Karpas-422 (cell line): ENCODE measurements around the gene TMEFF1. TPM values are rescaled to one million over a fixed set of nuclear protein-coding genes. Genes with fewer than 3 reads are reported as not detected.

ENCODE experiments used
- DNase-seq: peaks from one replicate; pipeline ENCODE4 v3.0.0-alpha.2; 2015
- H2AFZ ChIP-seq: fragments of 200-600 bp; sonication (generic); 2 replicates; pipeline ENCODE4 v1.6.1; 2014; ENCODE audit warnings: antibody characterized with exemption, low read length, mixed read lengths
- H3K27ac ChIP-seq: fragments of 200-600 bp; sonication (generic); 2 replicates; pipeline ENCODE4 v1.5.1; 2014; ENCODE audit warnings: mild to moderate bottlenecking, low read length, moderate library complexity
- H3K27me3 ChIP-seq: fragments of 200-600 bp; sonication (generic); 2 replicates; pipeline ENCODE4 v1.6.1; 2014; ENCODE audit warnings: low read length, mixed read lengths
- H3K36me3 ChIP-seq: fragments of 200-600 bp; sonication (generic); 2 replicates; pipeline ENCODE4 v1.6.1; 2014; ENCODE audit warnings: low read length, mixed read lengths; ENCODE audit not compliant: insufficient read depth
- H3K4me1 ChIP-seq: fragments of 200-600 bp; sonication (generic); 2 replicates; pipeline ENCODE4 v1.6.1; 2014; ENCODE audit warnings: mild to moderate bottlenecking, low read length, mixed read lengths
- H3K4me2 ChIP-seq: fragments of 200-600 bp; sonication (generic); 2 replicates; pipeline ENCODE4 v1.6.1; 2014; ENCODE audit warnings: low read length, low read depth, mild to moderate bottlenecking; ENCODE audit not compliant: poor library complexity, severe bottlenecking
- H3K4me3 ChIP-seq: fragments of 200-600 bp; sonication (generic); 2 replicates; pipeline ENCODE4 v1.5.1; 2014; ENCODE audit warnings: mild to moderate bottlenecking, antibody characterized with exemption, low read length, mixed read lengths
- H3K79me2 ChIP-seq: fragments of 200-600 bp; sonication (generic); 2 replicates; pipeline ENCODE4 v1.6.1; 2014; ENCODE audit warnings: mild to moderate bottlenecking, low read length, mixed read lengths
- H3K9ac ChIP-seq: fragments of 200-600 bp; sonication (generic); 2 replicates; pipeline ENCODE4 v1.6.0; 2014; ENCODE audit warnings: low read length
- H3K9me2 ChIP-seq: fragments of 200-600 bp; sonication (generic), shearing (Covaris generic); replicated peaks from 2 replicates; pipeline ENCODE4 v1.6.0; 2014; ENCODE audit warnings: mild to moderate bottlenecking, low read length, moderate library complexity; ENCODE audit not compliant: insufficient read depth
- H3K9me3 ChIP-seq: fragments of 300-700, 200-600 bp; sonication (generic); 2 replicates; pipeline ENCODE4 v1.6.1; 2014; ENCODE audit warnings: low read length, mixed read lengths
- H4K20me1 ChIP-seq: fragments of 200-600 bp; sonication (generic); 2 replicates; pipeline ENCODE4 v1.6.1; 2014; ENCODE audit warnings: mild to moderate bottlenecking, antibody characterized with exemption, low read length, low read depth; ENCODE audit not compliant: insufficient read depth
- total RNA-seq: library from RNA; depleted of rRNA; stranded (reverse); fragments of >200 nt; shearing (Covaris generic); gene quantifications from 2 replicates; pipeline ENCODE4 v1.2.3, GENCODE V29; 2014; ENCODE audit warnings: low replicate concordance

Gene TMEFF1
- total RNA-seq, 1 experiment from 2014 or later: not detected

- Histone ChIP-seq H3K79me2 (no peaks in the 10 kb centered on the region), H2AFZ (no peak overlapping the region), H3K36me3 (no peaks in the 10 kb centered on the region), H3K27me3 (no peaks in the 10 kb centered on the region), H3K4me2 (no peak overlapping the region), H3K4me3 (no peak overlapping the region), H3K4me1 (no peaks in the 10 kb centered on the region), H3K9me2 (no peaks in the 10 kb centered on the region), H4K20me1 (no peaks in the 10 kb centered on the region), H3K9ac (no peak overlapping the region), H3K9me3 (no peaks in the 10 kb centered on the region), H3K27ac (no peak overlapping the region)
- DNase-seq: no peak
Observed at GRCh38 chr9:100578610-100579009, 105.7 kb downstream of the TMEFF1 start.

- no peak overlapping the region for H3K27ac ChIP-seq
- H3K9me2 ChIP-seq: no peaks in the 10 kb centered on the region
- no peaks in the 10 kb centered on the region for H3K4me1 ChIP-seq
- no peak for DNase-seq
- no peak overlapping the region for H3K9ac ChIP-seq
- no peaks in the 10 kb centered on the region for H3K36me3 ChIP-seq
- no peak overlapping the region for H3K4me2 ChIP-seq
- no peaks in the 10 kb centered on the region for H3K27me3 ChIP-seq
- no peaks in the 10 kb centered on the region for H3K9me3 ChIP-seq
- H4K20me1 ChIP-seq: no peaks in the 10 kb centered on the region
- H3K4me3 ChIP-seq: no peak overlapping the region
- H3K79me2 ChIP-seq: no peaks in the 10 kb centered on the region
- H2AFZ ChIP-seq: no peak overlapping the region
Observed at GRCh38 chr9:100579665-100580064, 106.7 kb downstream of the TMEFF1 start.

GRCh38 chr9:100580257-100580656, 107.3 kb downstream of the TMEFF1 start:
- no peaks in the 10 kb centered on the region for H3K36me3 ChIP-seq
- no peaks in the 10 kb centered on the region for H3K9me2 ChIP-seq
- no peak overlapping the region for H2AFZ ChIP-seq
- no peak overlapping the region for H3K27ac ChIP-seq
- no peaks in the 10 kb centered on the region for H3K9me3 ChIP-seq
- no peaks in the 10 kb centered on the region for H3K4me1 ChIP-seq
- H3K4me2 ChIP-seq: no peak overlapping the region
- no peak overlapping the region for H3K4me3 ChIP-seq
- no peak for DNase-seq
- H3K79me2 ChIP-seq: no peaks in the 10 kb centered on the region
- H3K27me3 ChIP-seq: no peaks in the 10 kb centered on the region
- H4K20me1 ChIP-seq: no peaks in the 10 kb centered on the region
- no peak overlapping the region for H3K9ac ChIP-seq

- H4K20me1 ChIP-seq: no peaks in the 10 kb centered on the region
- no peak overlapping the region for H3K4me3 ChIP-seq
- H3K4me2 ChIP-seq: no peak overlapping the region
- H3K27ac ChIP-seq: no peak overlapping the region
- DNase-seq: no peak
- H3K36me3 ChIP-seq: no peaks in the 10 kb centered on the region
- H3K9me2 ChIP-seq: no peaks in the 10 kb centered on the region
- H3K4me1 ChIP-seq: no peaks in the 10 kb centered on the region
- H3K79me2 ChIP-seq: no peaks in the 10 kb centered on the region
- H3K9ac ChIP-seq: no peak overlapping the region
- H3K27me3 ChIP-seq: no peaks in the 10 kb centered on the region
- H3K9me3 ChIP-seq: no peaks in the 10 kb centered on the region
- no peak overlapping the region for H2AFZ ChIP-seq
Observed at GRCh38 chr9:100581081-100581480, 108.1 kb downstream of the TMEFF1 start.

- no peak overlapping the region for H3K4me3 ChIP-seq
- no peak for DNase-seq
- no peaks in the 10 kb centered on the region for H3K36me3 ChIP-seq
- no peak overlapping the region for H2AFZ ChIP-seq
- no peaks in the 10 kb centered on the region for H3K9me2 ChIP-seq
- H4K20me1 ChIP-seq: no peaks in the 10 kb centered on the region
- no peak overlapping the region for H3K4me2 ChIP-seq
- H3K4me1 ChIP-seq: no peaks in the 10 kb centered on the region
- no peaks in the 10 kb centered on the region for H3K79me2 ChIP-seq
- no peak overlapping the region for H3K9ac ChIP-seq
- H3K27ac ChIP-seq: no peak overlapping the region
- H3K27me3 ChIP-seq: no peaks in the 10 kb centered on the region
- no peaks in the 10 kb centered on the region for H3K9me3 ChIP-seq
Observed at GRCh38 chr9:100581661-100582060, 108.7 kb downstream of the TMEFF1 start.

- Histone ChIP-seq H3K9me2 (no peaks in the 10 kb centered on the region), H2AFZ (no peak overlapping the region), H3K4me3 (no peak overlapping the region), H4K20me1 (no peaks in the 10 kb centered on the region), H3K27me3 (no peaks in the 10 kb centered on the region), H3K36me3 (no peaks in the 10 kb centered on the region), H3K79me2 (no peaks in the 10 kb centered on the region), H3K4me2 (no peak overlapping the region), H3K4me1 (no peaks in the 10 kb centered on the region), H3K9ac (no peak overlapping the region), H3K27ac (no peak overlapping the region), H3K9me3 (no peaks in the 10 kb centered on the region)
- DNase-seq: no peak
Observed at GRCh38 chr9:100583014-100583802, 110.3 kb downstream of the TMEFF1 start.

GRCh38 chr9:100584951-100585350, 112.0 kb downstream of the TMEFF1 start:
- H3K27me3 ChIP-seq: no peaks in the 10 kb centered on the region
- no peak overlapping the region for H2AFZ ChIP-seq
- no peaks in the 10 kb centered on the region for H3K36me3 ChIP-seq
- no peak overlapping the region for H3K4me2 ChIP-seq
- H3K79me2 ChIP-seq: no peaks in the 10 kb centered on the region
- H3K4me3 ChIP-seq: no peak overlapping the region
- no peak overlapping the region for H3K9ac ChIP-seq
- no peak overlapping the region for H3K27ac ChIP-seq
- H3K9me2 ChIP-seq: no peaks in the 10 kb centered on the region
- no peaks in the 10 kb centered on the region for H3K9me3 ChIP-seq
- H4K20me1 ChIP-seq: no peaks in the 10 kb centered on the region
- DNase-seq: no peak
- H3K4me1 ChIP-seq: no peaks in the 10 kb centered on the region

GRCh38 chr9:100586093-100586492, 113.1 kb downstream of the TMEFF1 start:
- Histone ChIP-seq H2AFZ (no peak overlapping the region), H3K9ac (no peak overlapping the region), H3K4me2 (no peak overlapping the region)

More at GRCh38 chr9:100586093-100586492, 113.1 kb downstream of the TMEFF1 start:
- Histone ChIP-seq H4K20me1 (no peaks in the 10 kb centered on the region), H3K4me1 (no peaks in the 10 kb centered on the region), H3K79me2 (no peaks in the 10 kb centered on the region), H3K4me3 (no peak overlapping the region), H3K27ac (no peak overlapping the region), H3K36me3 (no peaks in the 10 kb centered on the region), H3K9me2 (no peaks in the 10 kb centered on the region), H3K27me3 (no peaks in the 10 kb centered on the region), H3K9me3 (no peaks in the 10 kb centered on the region)
- no peak for DNase-seq
